Measurements from ENCODE around the gene IRX6.

The IRX6 gene

DNA sequence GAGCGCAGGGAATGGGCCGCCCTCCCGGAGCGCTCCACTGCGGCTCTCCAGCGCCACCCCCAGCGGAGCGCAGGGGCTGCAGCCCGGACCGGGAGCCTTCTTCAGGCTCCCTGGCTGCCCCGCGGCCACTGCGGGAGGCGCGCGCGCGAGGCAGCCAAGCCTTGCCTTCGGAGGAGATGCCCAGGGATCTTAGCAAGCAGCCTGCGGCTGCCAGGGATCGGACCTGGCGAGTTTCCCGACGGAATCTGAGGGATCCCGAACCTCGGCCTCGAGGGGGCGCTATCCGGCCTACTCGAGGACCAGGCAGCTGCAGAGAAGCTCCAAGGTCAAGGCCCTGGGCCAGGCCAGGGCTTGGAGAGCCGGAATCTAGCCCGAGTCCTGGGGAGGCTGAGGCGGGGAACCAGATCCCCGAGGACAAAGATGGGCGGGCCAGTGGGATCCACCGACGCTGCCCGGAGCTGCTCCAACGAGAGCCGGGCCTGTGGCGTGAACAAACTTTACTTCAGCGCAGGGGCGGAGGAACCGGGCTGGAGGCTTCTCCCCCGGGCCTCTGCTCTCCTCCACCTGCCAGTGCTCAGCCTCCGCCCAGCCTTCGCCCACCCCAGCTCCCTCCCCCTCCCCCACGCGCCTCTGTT, at the start of gene IRX6:
IRX6 (plus strand) TSS at position 567 of the 635 bp plus-strand sequence. CDS start 889 bp downstream, outside the sequence.
- DNase-seq (ENCODE audit: low spot score): no peak

GRCh38 chr16:55274391-55274790, 49.6 kb upstream of the IRX6 start:
- DNase-seq (ENCODE audit: low spot score): no peak

DNA sequence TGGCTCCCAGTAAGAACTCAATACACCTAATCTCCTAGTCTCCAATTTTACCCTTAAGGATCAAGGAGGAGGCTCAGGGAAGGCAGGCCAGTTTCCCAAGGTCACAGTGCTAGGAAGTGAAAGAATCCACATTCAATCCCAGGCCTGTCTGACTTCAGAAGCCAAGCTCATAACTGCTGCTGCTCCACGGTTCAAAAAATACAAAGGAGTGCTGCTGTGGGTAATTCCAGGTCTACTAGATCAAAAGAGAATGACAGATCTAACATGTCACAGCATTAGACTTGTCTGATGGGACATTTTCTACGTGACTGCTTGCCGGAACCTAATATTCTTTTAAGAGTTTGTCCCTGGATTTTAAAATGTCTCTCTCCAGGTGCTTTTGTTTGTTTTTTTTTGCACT, 48.8 kb upstream of the IRX6 start:
- no peak for DNase-seq (ENCODE audit: low spot score)

GRCh38 chr16:55275869-55276268, 48.1 kb upstream of the IRX6 start:
- no peak for DNase-seq (ENCODE audit: low spot score)

DNA sequence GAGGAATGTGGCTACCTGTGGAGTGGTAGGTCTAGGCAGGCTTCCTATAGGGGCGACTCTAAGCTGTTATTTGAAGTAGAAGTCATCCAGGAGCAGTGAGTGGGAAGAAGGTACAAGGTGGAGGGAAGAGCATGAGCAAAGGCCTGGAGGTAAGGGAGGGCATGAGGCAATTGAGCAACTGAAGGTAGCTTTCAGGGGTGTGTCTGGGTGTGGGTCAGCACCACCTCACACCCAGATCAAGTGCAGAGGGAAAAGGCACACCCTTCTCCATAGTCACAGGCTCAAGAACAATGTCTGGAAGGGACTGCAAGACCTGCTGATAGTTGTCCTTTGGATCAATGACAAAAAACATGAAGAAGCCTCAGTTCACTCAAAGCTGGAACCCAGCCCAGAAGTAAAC, 46.5 kb upstream of the IRX6 start:
- DNase-seq (ENCODE audit: low spot score): no peak

- DNase-seq (ENCODE audit: low spot score): no peak
Measured at GRCh38 chr16:55279598-55279997, 44.4 kb upstream of the IRX6 start.

DNA sequence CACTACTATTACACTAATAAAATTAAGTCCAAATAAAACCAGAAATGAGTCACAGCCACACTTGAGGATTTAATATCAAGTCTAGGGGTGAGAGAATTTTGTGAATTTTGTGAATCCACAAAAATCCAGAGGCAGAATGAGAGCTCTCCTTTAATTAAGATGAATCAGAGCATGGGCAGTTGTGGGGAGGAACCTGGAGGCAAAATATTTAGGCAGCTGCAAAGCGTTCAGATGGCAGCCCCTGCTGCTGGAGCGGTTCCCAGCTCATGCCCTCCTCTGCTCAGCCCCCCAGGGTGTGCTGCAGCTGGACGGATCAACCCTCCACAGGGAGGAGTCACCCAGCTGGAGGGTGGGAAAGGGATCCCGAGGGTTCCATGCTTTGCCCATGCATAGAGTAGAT, 43.4 kb upstream of the IRX6 start:
- DNase-seq (ENCODE audit: low spot score): no peak

DNA sequence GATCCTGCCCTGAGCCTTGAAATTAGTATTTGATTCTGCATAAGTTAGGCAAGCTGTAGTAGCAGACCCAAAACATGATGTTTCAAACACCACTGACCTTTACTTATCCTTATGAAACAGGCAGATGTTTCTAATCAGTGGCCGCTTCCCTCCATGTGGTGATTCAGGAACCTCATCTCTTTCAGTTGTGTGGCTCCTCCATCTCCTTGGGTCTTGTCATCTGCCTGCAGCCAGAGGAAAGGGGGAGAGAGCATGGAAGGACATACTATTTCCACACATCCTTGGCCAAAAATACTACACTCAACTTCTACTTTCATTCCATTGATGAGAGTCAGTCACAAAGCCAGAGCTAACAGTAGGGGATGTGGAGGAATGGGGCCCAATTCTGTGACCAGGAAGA, 41.6 kb upstream of the IRX6 start:
- DNase-seq (ENCODE audit: low spot score): no peak

DNA sequence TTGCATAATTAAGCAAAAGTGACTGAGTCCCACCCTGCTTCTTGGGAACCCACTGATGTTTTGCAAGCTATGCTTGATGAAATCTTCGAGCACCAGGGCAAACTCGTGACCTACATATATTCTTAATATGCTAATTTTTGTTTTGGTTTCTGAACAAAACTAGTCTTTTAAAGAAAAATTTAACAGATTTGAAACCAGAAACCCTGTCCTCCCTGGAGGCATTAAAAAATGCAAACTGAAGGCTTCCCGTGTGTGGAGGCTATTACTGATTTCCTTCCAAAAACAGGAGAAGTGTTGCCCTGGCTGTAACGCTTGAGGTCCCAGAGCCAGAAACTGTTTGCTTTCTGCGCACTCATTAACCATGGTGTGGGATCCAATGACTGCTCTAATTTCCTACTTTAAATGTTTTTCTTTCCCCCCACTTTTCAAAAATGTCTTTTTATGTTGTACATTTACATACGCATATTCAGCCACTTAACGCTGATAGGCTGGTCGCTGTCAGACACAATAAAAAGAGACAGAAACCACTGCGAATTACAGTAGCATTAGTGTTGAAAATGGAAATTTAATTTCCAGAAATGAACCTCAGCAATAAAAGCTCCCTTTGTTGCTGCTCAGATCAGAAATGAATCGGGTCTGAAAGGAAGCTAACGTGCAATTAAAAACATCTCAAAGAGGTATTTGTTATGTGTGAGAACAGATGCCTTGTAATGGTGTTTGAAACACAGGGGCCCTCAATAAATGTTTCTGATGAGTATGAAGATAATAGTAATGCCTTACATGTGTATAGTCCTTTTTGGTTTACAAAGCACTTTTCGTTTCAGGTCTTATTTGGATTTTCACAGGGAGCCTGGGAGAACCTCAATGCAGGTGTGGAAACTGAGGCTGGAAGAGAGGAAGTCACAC, 39.9 kb upstream of the IRX6 start:
- no peak for DNase-seq (ENCODE audit: low spot score)

GRCh38 chr16:55284718-55285099, 39.3 kb upstream of the IRX6 start:
- DNase-seq (ENCODE audit: low spot score): no peak

- no peak for DNase-seq (ENCODE audit: low spot score)
Measured at GRCh38 chr16:55285586-55285985, 38.4 kb upstream of the IRX6 start.

- no peak for DNase-seq (ENCODE audit: low spot score)
Measured at GRCh38 chr16:55289353-55289752, 34.6 kb upstream of the IRX6 start.

DNA sequence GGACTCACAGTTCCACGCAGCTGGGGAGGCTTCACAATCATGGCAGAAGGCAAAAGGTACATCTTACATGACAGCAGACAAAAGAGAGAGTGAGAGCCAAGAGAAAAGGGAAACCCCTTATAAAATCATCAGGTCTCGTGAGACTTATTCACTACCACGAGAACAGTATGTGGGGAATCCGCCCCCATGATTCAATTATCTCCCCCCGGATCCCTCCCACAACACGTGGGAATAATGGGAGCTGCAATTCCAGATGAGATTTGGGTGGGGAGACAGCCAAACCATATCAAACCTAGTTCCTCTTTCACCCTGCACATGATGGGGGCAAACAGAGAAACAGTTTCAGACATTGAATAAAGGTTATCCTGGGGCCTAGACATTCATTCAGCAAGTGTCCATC, 32.2 kb upstream of the IRX6 start:
- no peak for DNase-seq (ENCODE audit: low spot score)

DNA sequence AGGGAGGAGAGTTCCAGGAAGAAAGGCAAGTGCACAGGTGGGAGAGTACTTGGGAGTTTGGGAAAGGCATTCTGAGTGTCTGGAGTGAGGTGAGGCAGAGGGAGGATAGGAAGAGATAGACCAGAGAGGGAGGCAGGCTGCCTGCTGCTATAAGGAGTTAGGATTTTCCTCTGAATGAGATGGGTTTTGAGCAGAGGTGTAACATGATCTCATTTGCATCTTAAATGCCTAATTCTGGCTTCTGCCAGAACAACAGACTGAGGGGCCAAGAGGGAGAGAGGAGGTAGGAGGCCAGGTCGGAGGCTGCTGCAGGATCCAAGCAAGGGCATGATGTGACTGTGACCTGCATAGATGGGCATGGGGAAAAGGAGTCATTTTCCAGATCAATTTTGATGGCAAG, 31.5 kb upstream of the IRX6 start:
- no peak for DNase-seq (ENCODE audit: low spot score)

DNA sequence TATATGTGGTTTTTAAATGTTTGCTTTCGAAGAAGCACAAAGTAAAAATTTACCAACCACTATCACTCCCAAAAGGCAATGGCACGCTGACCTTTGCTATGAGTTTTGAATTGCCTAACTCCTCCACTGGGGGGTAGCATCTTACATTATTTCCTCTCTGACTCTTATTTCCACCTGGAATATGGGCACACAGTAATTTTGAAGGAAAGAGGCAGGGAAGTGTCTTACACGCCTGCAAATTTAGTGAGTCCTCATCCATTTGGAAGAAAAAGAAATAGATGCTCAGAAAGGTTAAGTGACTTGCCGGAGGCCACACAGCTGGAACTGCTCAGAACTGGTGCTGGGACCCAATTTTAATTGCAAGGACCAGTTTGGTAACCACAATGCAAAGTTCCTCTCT, 29.9 kb upstream of the IRX6 start:
- peak; percentile 9 for DNase-seq (ENCODE audit: low spot score)

DNA sequence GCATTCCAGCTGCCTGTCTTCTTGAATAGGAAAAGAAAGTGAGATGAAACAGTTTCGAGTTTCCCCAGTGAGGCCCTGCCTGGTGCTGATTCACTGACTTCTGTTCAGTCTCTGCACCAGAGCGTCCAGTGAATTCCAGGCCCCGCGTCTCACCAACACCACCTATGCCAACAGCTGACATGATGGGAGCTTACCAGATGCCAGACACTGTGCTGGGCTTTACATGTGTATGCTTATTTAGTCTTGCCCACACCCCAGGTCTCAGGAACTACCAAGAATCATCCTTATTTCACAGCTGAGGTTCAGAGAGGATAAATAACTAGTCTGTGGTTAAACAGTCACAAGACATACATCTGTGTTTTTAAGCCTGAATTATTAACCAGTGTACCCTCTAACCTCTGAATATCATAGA, 29.1 kb upstream of the IRX6 start:
- no peak for DNase-seq (ENCODE audit: low spot score)

DNA sequence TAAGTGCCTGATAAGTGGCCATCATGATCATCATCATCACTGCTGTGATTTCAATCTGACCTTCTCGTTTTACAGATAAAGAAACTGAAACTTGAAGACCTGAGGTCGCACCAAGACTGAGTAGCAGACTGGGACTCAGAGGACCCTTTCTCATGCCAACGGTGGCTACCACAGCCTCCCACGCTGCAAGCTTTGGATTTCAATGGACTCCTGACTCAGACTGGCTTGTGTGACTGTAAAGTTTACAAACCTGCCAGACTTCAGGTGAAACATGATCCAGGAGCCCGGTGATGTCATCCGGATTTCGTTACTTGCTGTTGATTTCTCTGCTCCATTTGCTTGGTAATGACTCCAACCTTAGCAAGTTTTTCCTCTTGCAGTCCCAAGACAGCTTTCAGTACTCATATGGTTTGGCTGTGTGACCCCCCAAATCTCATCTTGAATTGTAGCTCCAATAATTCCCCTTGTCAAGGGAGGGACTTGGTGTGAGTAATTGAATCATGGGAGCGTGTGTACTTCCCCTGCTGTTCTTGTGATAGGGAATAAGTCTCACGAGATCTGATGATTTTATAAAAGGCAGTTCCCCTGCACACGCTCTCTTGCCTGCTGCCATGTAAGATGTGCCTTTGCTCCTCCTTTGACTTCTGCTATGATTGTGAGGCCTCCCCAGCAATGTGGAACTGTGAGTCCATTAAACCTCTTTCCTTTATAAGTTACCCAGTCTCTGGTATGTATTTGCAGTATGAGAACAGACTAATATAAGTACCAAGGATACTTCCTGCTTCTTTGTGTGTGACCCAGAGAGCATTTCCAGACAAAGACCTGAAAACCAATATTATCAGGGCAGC, 26.7 kb upstream of the IRX6 start:
- no peak for DNase-seq (ENCODE audit: low spot score)

GRCh38 chr16:55297910-55298479, 26.0 kb upstream of the IRX6 start:
- peak; percentile 32 for DNase-seq (ENCODE audit: low spot score)

DNA sequence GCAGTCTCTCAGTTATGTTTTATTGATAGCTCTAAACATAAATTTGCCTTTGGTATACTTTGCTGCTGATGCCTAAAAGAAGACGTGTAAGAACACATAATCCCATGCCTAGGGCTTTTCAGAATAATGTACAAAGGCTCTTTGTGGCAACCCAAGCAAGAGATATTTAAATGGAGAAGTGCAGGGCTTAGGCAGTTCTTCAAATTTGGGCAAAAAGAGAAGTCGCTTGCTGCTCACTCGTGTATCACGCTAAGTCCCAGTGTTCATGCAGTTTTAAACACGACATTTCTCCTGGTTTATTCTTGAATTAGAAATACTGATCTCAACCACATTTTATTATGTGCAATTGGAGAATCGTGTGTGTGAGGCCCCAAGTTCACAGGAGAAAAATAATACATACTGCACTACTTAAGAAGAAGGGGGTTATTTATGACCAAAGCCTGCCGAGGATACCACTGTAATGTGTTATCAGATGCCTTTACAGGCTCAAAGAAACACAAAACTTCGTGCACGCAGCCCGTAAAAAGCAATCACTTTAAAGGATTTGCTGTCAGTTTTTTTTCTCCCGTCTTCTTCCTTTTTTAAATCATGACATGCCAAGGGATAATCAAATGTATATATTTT, 22.5 kb upstream of the IRX6 start:
- DNase-seq (ENCODE audit: low spot score): no peak

- no peak for DNase-seq (ENCODE audit: low spot score)
Measured at GRCh38 chr16:55302635-55303034, 21.4 kb upstream of the IRX6 start.

- DNase-seq (ENCODE audit: low spot score): no peak
Measured at GRCh38 chr16:55308973-55309372, 15.0 kb upstream of the IRX6 start.

- DNase-seq (ENCODE audit: low spot score): no peak
Measured at GRCh38 chr16:55322327-55322726, 1.7 kb upstream of the IRX6 start.

Data from RKO (cell line).